GM18505 (cell line): ENCODE measurements around the gene UVSSA.

ENCODE experiments used
- ATAC-seq: cut with Tn5 transposase; IDR thresholded peaks from one replicate; pipeline ENCODE4 v1.9.1; 2021; ENCODE audit not compliant: unreplicated experiment
- POLR2A ChIP-seq: IDR thresholded peaks from 4 replicates; pipeline ENCODE4 v1.6.1; 2011; ENCODE audit warnings: borderline replicate concordance; ENCODE audit not compliant: insufficient read depth, insufficient read length; ENCODE audit errors: extremely low read depth

The UVSSA gene

DNA sequence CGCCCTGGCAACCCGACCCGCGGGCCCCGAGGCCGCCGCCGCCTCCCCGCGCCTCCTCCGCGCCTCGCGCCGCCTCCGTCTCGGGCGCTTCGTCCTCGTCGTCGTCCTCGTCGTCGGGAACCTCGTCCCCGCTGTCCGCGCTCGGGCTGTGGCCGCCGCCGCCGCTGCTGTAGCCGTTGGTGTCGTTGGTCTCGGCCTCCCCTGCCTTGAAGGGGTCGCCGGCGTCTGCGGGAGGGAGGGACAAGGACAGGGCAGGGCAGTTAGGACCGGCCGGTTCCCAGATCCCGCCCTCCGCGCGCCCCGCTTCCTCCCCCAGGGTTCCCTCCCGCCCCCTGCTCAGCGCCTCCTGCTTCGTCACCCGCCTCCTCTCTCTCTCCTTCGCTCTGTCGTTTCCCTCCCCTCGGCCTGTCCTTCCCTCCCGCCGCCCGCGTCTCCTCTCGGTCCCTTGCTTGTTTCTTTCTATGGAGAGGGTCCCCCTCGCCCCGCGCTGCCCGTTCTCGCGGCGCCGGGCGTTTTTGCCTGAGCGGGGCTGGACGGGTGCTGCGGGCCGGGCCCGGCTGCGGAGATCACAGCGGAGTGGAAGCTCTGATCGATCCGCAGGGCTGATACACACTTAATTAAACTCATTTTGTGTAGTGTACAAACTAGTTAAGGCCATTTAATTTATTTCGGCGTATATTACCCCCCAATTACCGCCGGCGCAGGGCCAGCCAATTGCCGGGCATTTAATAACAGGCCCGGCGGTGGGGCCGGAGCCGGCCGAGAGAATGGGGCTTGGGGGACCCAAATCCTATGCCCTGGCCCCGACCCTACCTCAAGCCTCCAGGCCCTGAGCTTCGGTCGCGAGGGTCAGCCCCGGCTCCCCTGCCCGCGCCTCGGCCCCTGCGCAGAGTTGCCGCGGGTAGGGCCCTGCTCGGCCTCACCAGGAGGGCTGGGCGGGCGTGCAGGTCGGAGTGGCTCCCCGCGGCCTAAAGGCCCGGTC lies 56.9 kb downstream of the UVSSA start:
- no peak for TF ChIP-seq POLR2A
- no peak for ATAC-seq

DNA sequence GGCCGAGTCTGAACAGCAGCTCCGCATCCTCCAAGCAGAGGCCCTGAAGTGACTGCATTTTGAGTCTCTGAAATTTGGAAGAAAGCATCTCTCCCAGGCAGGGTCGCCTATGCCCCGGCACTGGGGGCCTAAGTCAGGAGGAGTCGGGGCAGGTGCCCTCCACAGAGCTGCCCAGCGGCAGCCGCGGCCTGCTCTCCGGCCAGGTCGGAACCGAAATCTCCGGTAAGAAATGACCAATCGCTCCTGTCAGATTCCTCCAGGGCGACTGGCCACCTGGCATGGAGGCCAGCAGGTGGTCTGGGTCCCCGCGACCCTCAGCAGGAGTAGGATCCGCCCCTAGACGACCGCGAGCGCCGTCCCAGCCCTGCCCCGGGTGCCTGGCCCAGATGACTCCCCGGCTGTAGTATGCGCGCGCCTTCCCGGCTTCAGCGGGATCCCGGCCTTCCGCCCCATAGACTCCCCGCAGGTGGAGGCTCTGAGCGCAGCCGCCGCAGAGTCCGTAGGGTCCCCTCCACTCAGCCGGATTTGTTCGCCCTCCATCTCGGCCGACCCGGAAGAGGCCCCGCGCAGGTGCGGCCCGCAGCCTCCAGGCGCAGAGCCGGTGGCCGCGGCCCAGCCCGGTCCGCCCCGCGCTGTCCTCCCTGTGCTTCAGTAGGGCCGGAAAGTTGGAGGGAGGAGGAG lies 57.7 kb downstream of the UVSSA start:
- ATAC-seq = no peak
- no peak for TF ChIP-seq POLR2A

DNA sequence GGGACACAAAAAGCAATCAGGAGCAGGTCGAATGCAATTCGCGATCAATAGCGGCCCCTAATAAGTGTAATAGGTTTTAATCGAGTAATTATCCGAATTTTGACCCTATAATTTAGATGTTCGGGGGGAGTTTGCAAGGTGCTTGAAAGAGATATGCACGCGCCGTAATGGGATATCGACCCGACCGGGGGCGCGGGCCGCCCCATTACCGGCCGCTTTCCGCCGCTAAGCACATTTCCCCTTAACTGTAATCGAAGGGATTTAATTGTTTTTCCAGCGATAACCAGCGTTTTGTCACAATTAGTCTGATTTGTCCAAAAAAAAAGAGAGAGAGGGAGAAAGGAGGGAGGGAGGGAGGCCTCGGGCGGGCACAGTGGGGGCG lies 58.2 kb downstream of the UVSSA start:
- no peak for ATAC-seq
- TF ChIP-seq POLR2A = no peak

DNA sequence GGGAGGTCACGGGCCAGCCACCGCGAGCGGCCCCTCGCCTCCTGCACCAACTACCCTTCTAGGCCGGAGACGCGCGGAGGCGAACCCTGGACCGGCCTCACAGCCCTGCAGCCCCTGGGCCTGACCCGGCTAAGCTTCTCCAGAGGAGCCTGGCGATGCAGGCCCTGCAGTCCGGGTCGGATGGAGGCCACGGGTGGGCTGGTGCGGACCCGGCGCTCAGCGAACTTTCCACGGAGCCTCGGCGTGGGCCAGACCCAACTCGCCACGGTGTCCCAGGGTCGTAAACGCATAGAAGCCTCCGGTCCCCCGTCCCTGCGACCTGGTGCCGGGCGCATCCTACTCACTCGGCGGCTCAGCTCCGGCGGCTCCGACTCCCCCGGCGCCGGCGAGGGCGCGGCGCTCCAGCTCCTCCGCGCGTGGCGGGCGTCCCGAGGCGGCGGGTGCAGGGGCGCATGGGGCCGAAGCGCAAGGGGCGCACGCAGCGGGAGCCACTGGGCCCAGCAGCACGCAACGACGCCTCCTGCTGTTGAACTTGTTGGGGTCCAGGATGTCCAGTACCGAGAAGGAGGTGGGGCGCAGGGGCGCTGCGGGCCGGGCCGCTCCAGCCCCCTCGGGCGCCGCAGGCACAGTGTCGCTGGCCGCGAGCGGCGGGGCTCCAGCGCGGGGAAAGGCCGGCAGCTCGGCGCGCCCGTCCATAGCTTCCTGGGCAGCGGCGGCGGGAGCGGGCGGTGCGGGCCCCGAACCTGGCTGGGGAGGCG lies 58.8 kb downstream of the UVSSA start:
- ATAC-seq = no peak
- no peak for TF ChIP-seq POLR2A

DNA sequence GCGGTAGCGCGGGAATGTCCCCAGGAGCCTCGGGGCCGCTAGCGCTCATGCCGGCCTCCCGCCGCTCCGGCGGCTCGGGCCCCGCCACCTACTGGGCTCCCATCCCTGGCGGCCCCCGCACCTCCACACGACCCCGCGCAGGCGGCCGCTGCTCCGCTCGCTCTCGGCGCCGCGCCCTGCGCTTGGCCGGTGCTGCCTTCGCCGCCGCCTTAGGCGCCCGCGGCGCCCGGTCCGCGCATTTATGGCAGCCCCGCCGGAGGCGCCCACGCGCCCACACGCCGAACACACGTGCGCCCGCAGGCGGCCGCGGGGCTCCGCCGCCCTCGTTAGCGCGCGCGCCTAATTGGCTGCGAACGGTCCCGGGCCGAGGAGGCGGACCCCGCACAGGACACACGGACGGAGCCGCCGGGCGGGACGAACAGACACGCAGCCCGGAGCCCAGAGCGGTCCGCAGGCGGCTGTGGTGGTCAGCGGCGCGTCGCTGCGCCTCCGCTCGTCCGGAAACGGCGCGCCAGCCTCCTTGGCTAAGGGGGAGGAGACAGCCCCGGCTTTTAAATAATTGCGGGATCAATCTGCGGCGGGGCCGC lies 59.5 kb downstream of the UVSSA start, which contains the start of gene NKX1-1:
NKX1-1 (minus strand) TSS at position 49 of the 587 bp plus-strand sequence; CDS start at position 49, 0 bp downstream.
- no peak for TF ChIP-seq POLR2A
- no peak for ATAC-seq

DNA sequence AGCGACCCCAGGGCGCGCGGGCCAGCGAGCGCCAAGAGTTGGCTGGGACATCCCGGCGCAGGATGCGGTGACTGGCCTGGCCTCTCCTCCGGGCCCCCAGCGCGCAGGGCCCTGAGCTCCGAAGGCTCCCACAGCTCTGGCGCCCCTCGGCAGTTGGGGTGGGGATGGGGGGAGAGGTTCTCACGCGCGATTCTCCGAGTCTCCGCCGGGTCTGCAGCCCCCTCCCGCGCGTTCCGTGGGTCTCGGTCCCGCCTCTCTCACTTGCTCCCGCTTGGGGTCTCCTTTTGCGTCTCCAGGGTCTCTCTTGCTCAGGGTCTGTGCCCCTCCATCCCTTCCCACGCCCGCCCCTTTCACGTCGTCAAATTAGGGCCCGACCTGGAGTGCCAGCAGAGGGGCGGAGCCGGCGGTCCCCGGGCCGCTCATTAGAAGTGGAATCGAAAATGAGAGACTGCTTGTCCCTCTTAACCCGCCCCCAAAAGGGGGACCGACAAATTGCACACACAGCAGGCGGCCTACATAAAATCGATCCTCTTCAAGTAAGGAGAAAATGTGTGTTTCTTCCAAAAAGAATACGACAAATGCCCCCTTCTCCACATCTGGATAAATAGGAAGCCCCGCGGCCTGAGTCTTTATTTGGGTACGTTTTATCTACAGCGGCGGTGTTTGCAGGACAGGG lies 60.1 kb downstream of the UVSSA start:
- TF ChIP-seq POLR2A = no peak
- no peak for ATAC-seq

DNA sequence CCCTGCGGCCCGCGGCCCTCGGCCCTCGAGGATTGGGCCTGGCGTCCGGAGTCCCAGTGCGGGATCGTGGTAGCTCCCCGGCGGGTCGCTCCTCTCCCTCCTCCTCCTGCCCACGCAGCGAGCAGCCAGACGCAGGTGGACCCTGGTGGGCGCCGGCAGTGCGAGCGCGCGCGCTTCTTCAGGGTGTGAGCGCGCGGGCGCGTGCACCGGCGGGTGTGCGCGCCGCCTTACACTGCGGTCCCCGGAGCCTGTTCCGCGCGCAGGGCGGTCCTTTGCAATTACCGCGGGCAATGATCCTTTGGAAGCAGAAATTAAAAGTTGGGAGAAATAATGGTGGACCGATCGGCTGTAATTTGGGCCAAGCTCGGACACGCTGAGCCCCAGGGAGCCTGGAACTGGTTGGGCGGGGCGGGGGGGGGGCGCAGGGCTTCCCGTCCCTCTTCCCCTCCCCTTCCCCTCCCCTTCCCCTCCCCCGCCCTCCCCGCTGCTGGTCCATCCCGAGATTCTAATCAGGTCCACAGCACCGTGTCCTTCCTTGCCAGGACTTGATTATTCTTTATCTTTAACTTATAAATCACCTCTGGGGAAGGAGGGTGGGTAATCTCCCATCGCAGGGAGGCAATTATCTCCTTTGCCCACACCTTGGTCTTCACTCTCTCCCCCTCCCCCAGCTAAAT lies 60.8 kb downstream of the UVSSA start:
- TF ChIP-seq POLR2A = no peak

DNA sequence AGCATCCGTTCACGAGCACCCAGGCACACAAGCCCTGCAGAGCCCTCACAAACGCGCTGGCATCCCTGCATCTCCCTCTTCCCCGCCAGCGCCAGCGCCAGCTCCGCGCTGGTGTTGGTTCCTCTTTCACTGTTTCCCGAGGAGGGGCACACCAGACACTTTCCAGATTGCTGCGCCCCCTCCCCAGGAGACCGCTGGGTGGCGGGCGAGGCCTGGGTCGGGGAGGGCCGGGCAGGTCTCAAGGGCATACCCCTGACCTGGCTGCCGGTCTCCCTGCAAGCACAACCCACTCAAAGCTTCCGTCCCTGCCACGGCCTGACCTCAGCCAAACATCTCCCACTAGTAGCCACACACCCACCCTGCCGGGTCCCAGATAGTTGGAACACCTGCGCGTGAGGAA lies 61.4 kb downstream of the UVSSA start:
- ATAC-seq = no peak
- TF ChIP-seq POLR2A = no peak

More for the DNA sequence above, 60.8 kb downstream of the UVSSA start:
- no peak for ATAC-seq

DNA sequence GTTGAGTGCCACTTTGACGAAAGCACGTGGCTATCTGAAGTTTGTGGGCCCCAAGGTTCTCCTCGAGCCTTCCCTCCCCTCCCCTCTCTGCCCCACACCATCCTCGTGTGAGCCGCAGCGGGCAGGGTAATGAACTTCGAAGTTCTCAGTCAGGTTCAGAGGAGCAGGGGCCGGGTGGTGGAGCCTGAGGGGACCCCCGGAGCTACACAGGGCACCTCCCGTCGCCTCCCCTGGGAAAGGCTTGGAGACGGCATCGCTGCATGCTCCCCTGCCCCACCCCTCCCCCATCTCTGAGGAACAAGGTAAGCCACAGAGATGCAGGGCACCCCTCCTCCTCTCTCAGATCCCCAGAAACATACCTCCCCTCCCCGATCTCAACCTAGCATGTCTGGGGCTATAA lies 62.1 kb downstream of the UVSSA start:
- no peak for ATAC-seq
- TF ChIP-seq POLR2A = no peak

DNA sequence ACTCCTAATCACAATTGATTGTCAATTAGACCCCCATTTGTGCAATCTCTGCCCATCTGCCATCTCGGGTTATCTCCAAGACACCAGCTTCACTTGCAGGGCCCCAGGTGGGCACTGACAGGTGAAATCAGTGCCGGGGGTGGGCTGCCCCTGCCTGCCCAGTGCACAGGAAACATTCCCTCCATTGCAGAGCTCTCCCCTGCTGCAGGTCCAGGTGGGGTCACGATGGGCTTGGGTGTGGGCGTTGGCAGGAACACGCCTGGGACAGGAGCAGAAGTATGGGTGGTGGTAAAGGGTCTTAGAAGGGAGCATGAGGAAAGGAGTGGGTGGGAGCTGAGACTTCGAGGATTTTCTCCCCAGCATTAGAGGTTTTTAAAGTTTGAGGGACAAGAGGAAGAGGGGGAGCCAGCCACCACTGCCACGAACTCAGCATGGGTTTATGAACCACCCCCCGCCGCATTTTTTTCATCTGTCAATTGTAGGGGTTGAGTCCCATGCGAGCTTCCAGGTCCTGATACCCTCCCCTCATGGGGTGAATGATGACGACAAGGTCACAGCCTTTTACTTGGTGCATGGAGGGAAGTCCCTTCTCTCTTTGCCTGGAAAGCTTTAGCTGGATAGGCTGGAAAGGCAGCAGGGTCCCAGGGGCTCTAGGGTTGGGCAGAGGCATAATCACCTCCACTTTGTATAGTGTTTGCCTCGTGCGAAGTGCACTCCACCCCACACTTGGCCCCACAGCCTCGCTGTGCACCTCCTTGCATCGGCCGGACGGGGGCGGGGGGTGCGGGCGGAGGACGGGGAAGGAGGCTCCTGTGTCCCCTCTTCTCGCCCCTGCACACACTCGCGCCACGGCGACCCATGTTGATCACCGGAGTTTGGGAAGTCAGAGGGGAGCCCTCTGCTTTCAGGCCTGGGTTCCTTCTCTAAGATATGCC lies 62.8 kb downstream of the UVSSA start:
- TF ChIP-seq POLR2A = no peak
- no peak for ATAC-seq
